ENCODE results near the gene SRGAP2B.
"Not testable (repeated sequence)": the region's sequence is repeated elsewhere in the genome, so short reads cannot be mapped to it uniquely, and the experiment has no call there.

Gene SRGAP2B

GRCh38 chr1:144998134-144998980, 96.8 kb downstream of the SRGAP2B start:
- not testable (repeated sequence) for DNase-seq (ENCODE audit: low read depth)

- DNase-seq (ENCODE audit: low read depth) = peak; percentile 17
Measured at GRCh38 chr1:144995833-144996410, 99.2 kb downstream of the SRGAP2B start.

GRCh38 chr1:144992915-144993314, 102.2 kb downstream of the SRGAP2B start:
- peak; percentile 28 for DNase-seq (ENCODE audit: low read depth)

- not testable (repeated sequence) for DNase-seq (ENCODE audit: low read depth)
Measured at GRCh38 chr1:144990611-144991010, 104.5 kb downstream of the SRGAP2B start.

- DNase-seq (ENCODE audit: low read depth) = not testable (repeated sequence)
Measured at GRCh38 chr1:144987131-144987530, 108.0 kb downstream of the SRGAP2B start.

- DNase-seq (ENCODE audit: low read depth) = not testable (repeated sequence)
Measured at GRCh38 chr1:144986171-144986860, 108.8 kb downstream of the SRGAP2B start.

- DNase-seq (ENCODE audit: low read depth) = not testable (repeated sequence)
Measured at GRCh38 chr1:144985550-144986170, 109.5 kb downstream of the SRGAP2B start.

- DNase-seq (ENCODE audit: low read depth) = not testable (repeated sequence)
Measured at GRCh38 chr1:144982802-144983525, 112.2 kb downstream of the SRGAP2B start.

GRCh38 chr1:144981157-144981556, 114.0 kb downstream of the SRGAP2B start:
- DNase-seq (ENCODE audit: low read depth) = not testable (repeated sequence)

- not testable (repeated sequence) for DNase-seq (ENCODE audit: low read depth)
Measured at GRCh38 chr1:144979960-144980595, 115.0 kb downstream of the SRGAP2B start.

GRCh38 chr1:144977856-144978255, 117.3 kb downstream of the SRGAP2B start:
- not testable (repeated sequence) for DNase-seq (ENCODE audit: low read depth)

- not testable (repeated sequence) for DNase-seq (ENCODE audit: low read depth)
Measured at GRCh38 chr1:144971936-144972335, 123.2 kb downstream of the SRGAP2B start.

- DNase-seq (ENCODE audit: low read depth) = not testable (repeated sequence)
Measured at GRCh38 chr1:144966488-144966887, 128.6 kb downstream of the SRGAP2B start.

GRCh38 chr1:144964765-144965164, 130.4 kb downstream of the SRGAP2B start:
- not testable (repeated sequence) for DNase-seq (ENCODE audit: low read depth)

- DNase-seq (ENCODE audit: low read depth) = not testable (repeated sequence)
Measured at GRCh38 chr1:144964186-144964585, 130.9 kb downstream of the SRGAP2B start.

GRCh38 chr1:144963571-144963970, 131.6 kb downstream of the SRGAP2B start:
- not testable (repeated sequence) for DNase-seq (ENCODE audit: low read depth)

GRCh38 chr1:144961604-144962583, 133.2 kb downstream of the SRGAP2B start:
- not testable (repeated sequence) for DNase-seq (ENCODE audit: low read depth)

- not testable (repeated sequence) for DNase-seq (ENCODE audit: low read depth)
Measured at GRCh38 chr1:144960929-144961488, 134.1 kb downstream of the SRGAP2B start.

GRCh38 chr1:144948390-144948789, 146.7 kb downstream of the SRGAP2B start:
- not testable (repeated sequence) for DNase-seq (ENCODE audit: low read depth)
